ENCODE measurements around the gene KCNQ1.

Gene KCNQ1

DNA sequence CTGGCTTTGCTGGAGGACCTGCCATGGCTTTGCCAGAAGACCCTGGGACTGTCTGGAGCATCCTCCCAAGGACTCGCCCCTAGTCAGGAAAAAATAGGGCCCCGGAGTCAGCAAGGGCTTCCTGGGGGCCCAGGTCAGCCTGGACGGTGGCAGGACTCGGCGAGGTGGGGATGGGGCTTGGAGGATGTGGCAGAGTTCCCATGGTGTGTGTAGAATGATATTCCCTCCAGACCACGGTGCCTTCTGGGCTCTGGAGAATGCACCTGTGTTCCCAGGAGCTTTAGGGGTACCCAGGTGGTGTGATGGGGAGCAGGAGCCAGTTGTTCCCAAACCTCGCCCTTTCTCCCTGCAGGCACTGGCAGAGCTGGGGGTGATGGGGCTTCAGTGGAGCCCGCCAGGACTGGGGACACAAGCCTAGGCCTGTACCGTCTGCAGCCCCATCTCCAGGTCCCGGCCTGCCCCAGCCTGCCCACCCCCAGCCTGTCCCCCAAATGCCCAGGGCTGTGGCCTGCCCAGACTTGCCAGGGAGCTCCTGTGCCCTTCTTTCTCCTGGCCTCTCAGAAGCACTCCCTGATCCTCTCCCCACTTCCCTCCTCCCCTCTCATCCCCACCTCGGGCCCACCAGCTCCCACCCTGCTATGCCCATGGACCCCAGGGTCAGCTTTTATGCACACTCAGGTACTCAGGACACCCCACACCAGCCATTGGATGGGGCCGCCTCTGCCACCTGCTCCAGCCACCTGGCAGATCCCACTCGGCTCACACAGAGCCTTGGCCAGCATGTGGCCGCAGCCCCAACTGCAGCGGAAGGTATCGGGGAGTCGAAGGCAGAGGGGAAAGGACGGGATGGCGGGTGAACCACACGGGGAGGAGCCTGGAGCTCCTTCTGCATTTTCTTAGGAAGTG lies 358.6 kb downstream of the KCNQ1 start:
- H3K4me3 ChIP-seq (ENCODE audit: control insufficient read depth in 1 of 7, extremely low read depth in 1 of 7, insufficient read depth in 4 of 7, low read depth in 2 of 7, low read length in 6 of 7) = no peak overlapping the region
- no peak overlapping the region for H3K27ac ChIP-seq (ENCODE audit: insufficient read depth in 1 of 2, low read depth in 1 of 2, low read length in 2 of 2, poor library complexity in 1 of 2, severe bottlenecking in 2 of 2)
- no peaks in the 10 kb centered on the region for H3K4me1 ChIP-seq (ENCODE audit: control extremely low read depth in 1 of 4, control insufficient read depth in 4 of 4, insufficient read depth in 4 of 4, low read length in 3 of 4)
- H3K27me3 ChIP-seq (replicated peaks in 2 of 5; ENCODE audit: control insufficient read depth in 4 of 5, insufficient read depth in 5 of 5, low read length in 4 of 5) = no peaks in the 10 kb centered on the region
- CTCF ChIA-PET = interaction anchor here (1.1 to 1.7 kb wide), 2 partner anchors 22 to 86 kb away, joined by 3 to 4 read pairs; no protein-coding TSS in a partner anchor
- 93% methylated on average over 17 of the region's 20 CpGs for WGBS (ENCODE audit: insufficient coverage)
- POLR2A ChIA-PET = no interaction called here
- H3K36me3 ChIP-seq (ENCODE audit: control insufficient read depth in 4 of 4, insufficient read depth in 4 of 4, low read length in 3 of 4) = no peaks in the 10 kb centered on the region
- H3K9me3 ChIP-seq (ENCODE audit: control extremely low read depth in 1 of 5, control insufficient read depth in 4 of 5, insufficient read depth in 2 of 5, low read depth in 1 of 5, low read length in 4 of 5) = peaks cover 0 to 14% (median 5%) of the 10 kb centered on the region in 5 experiments
- no peak for DNase-seq

DNA sequence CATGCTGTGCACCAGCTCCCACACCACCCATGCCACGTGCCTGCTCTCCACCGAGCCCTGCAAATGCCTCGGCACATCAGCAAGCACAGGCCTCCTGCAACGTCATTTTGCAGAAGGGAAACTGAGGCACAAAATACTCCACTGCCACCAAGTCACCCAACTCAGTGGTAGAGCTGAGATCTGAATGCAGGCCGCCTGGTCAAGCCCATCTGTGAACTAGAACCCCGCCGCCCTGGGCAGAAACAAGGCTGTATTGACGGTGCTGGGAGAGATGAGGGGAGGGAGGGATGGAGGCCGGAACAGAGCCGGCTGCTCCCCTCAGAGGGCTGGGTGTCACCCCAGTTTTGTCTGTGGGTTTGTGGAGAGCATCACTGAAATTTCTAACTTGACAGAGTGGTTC lies 359.4 kb downstream of the KCNQ1 start:
- no peak overlapping the region for H3K4me3 ChIP-seq (ENCODE audit: control insufficient read depth in 1 of 7, extremely low read depth in 1 of 7, insufficient read depth in 4 of 7, low read depth in 2 of 7, low read length in 6 of 7)
- H3K36me3 ChIP-seq (ENCODE audit: control insufficient read depth in 4 of 4, insufficient read depth in 4 of 4, low read length in 3 of 4) = no peaks in the 10 kb centered on the region
- DNase-seq = no peak
- peaks cover 0 to 10% (median 5%) of the 10 kb centered on the region in 5 experiments for H3K9me3 ChIP-seq (ENCODE audit: control extremely low read depth in 1 of 5, control insufficient read depth in 4 of 5, insufficient read depth in 2 of 5, low read depth in 1 of 5, low read length in 4 of 5)
- no peaks in the 10 kb centered on the region for H3K27me3 ChIP-seq (replicated peaks in 2 of 5; ENCODE audit: control insufficient read depth in 4 of 5, insufficient read depth in 5 of 5, low read length in 4 of 5)
- WGBS (ENCODE audit: insufficient coverage) = 98% methylated on average over 8 of the region's 10 CpGs
- no peak overlapping the region for H3K27ac ChIP-seq (ENCODE audit: insufficient read depth in 1 of 2, low read depth in 1 of 2, low read length in 2 of 2, poor library complexity in 1 of 2, severe bottlenecking in 2 of 2)
- no peaks in the 10 kb centered on the region for H3K4me1 ChIP-seq (ENCODE audit: control extremely low read depth in 1 of 4, control insufficient read depth in 4 of 4, insufficient read depth in 4 of 4, low read length in 3 of 4)
- CTCF ChIA-PET = no interaction called here
- POLR2A ChIA-PET = no interaction called here

DNA sequence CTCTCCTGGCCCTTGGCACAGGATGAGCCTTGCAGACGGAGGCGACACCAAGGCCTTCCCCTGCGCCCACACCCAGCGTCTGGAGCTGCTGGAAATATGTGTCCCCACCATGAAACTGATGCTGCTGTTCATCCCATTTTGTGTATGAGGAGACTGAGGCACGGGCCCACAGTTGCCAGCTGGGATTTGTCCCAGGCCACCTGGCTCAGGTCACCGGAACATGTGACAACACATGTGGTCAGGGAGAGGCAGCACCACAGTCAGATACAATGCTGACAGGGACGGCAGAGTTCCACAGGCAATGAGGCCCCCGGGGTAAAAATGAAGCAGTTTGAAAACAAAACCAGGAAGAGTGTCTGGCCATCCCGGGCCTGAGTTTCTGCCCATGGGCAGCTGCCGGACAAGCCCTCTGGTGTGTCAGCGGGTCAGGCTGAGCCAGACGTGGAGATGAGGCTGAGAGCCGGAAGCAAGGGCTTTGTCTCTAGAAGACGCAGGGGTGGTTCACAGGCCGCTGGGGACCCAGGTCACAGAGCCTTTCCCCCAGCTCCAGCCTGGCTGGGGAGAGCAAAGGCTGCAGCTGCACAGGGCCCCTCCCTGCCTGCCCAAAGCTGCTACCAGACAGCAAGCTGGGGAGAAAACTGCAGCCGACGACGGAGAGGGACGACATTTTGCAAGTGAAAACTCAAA lies 360.0 kb downstream of the KCNQ1 start:
- ChIA-PET CTCF (no interaction called here), POLR2A (no interaction called here)
- Histone ChIP-seq H3K9me3 (ENCODE audit: control extremely low read depth in 1 of 5, control insufficient read depth in 4 of 5, insufficient read depth in 2 of 5, low read depth in 1 of 5, low read length in 4 of 5) (peaks cover 0 to 8% (median 5%) of the 10 kb centered on the region in 5 experiments), H3K27me3 (replicated peaks in 2 of 5; ENCODE audit: control insufficient read depth in 4 of 5, insufficient read depth in 5 of 5, low read length in 4 of 5) (no peaks in the 10 kb centered on the region), H3K4me1 (ENCODE audit: control extremely low read depth in 1 of 4, control insufficient read depth in 4 of 4, insufficient read depth in 4 of 4, low read length in 3 of 4) (no peaks in the 10 kb centered on the region), H3K36me3 (ENCODE audit: control insufficient read depth in 4 of 4, insufficient read depth in 4 of 4, low read length in 3 of 4) (no peaks in the 10 kb centered on the region), H3K27ac (ENCODE audit: insufficient read depth in 1 of 2, low read depth in 1 of 2, low read length in 2 of 2, poor library complexity in 1 of 2, severe bottlenecking in 2 of 2) (no peak overlapping the region), H3K4me3 (ENCODE audit: control insufficient read depth in 1 of 7, extremely low read depth in 1 of 7, insufficient read depth in 4 of 7, low read depth in 2 of 7, low read length in 6 of 7) (no peak overlapping the region)
- no peak for DNase-seq
- 96% methylated on average over 19 of the region's 19 CpGs for WGBS (ENCODE audit: insufficient coverage)

GRCh38 chr11:2805388-2806056 lies 360.7 kb downstream of the KCNQ1 start:
- no peaks in the 10 kb centered on the region for H3K27me3 ChIP-seq (replicated peaks in 2 of 5; ENCODE audit: control insufficient read depth in 4 of 5, insufficient read depth in 5 of 5, low read length in 4 of 5)
- DNase-seq = no peak
- CTCF ChIA-PET = no interaction called here
- H3K27ac ChIP-seq (ENCODE audit: insufficient read depth in 1 of 2, low read depth in 1 of 2, low read length in 2 of 2, poor library complexity in 1 of 2, severe bottlenecking in 2 of 2) = no peak overlapping the region
- no peak overlapping the region for H3K4me3 ChIP-seq (ENCODE audit: control insufficient read depth in 1 of 7, extremely low read depth in 1 of 7, insufficient read depth in 4 of 7, low read depth in 2 of 7, low read length in 6 of 7)
- WGBS (ENCODE audit: insufficient coverage) = 95% methylated on average over 19 of the region's 20 CpGs
- peaks cover 0 to 4% (median 2%) of the 10 kb centered on the region in 4 experiments for H3K4me1 ChIP-seq (ENCODE audit: control extremely low read depth in 1 of 4, control insufficient read depth in 4 of 4, insufficient read depth in 4 of 4, low read length in 3 of 4)
- no peaks in the 10 kb centered on the region for H3K36me3 ChIP-seq (ENCODE audit: control insufficient read depth in 4 of 4, insufficient read depth in 4 of 4, low read length in 3 of 4)
- H3K9me3 ChIP-seq (ENCODE audit: control extremely low read depth in 1 of 5, control insufficient read depth in 4 of 5, insufficient read depth in 2 of 5, low read depth in 1 of 5, low read length in 4 of 5) = peaks cover 0 to 6% (median 4%) of the 10 kb centered on the region in 5 experiments
- POLR2A ChIA-PET = interaction anchor here (0.8 kb wide), 1 partner anchor 272 kb away, joined by 5 read pairs; no protein-coding TSS in a partner anchor

- Histone ChIP-seq H3K36me3 (ENCODE audit: control insufficient read depth in 4 of 4, insufficient read depth in 4 of 4, low read length in 3 of 4) (no peaks in the 10 kb centered on the region), H3K4me3 (ENCODE audit: control insufficient read depth in 1 of 7, extremely low read depth in 1 of 7, insufficient read depth in 4 of 7, low read depth in 2 of 7, low read length in 6 of 7) (no peak overlapping the region), H3K4me1 (ENCODE audit: control extremely low read depth in 1 of 4, control insufficient read depth in 4 of 4, insufficient read depth in 4 of 4, low read length in 3 of 4) (peaks cover 0 to 14% (median 10%) of the 10 kb centered on the region in 4 experiments), H3K9me3 (ENCODE audit: control extremely low read depth in 1 of 5, control insufficient read depth in 4 of 5, insufficient read depth in 2 of 5, low read depth in 1 of 5, low read length in 4 of 5) (peaks cover 0 to 6% (median 4%) of the 10 kb centered on the region in 5 experiments), H3K27ac (ENCODE audit: insufficient read depth in 1 of 2, low read depth in 1 of 2, low read length in 2 of 2, poor library complexity in 1 of 2, severe bottlenecking in 2 of 2) (no peak overlapping the region), H3K27me3 (replicated peaks in 2 of 5; ENCODE audit: control insufficient read depth in 4 of 5, insufficient read depth in 5 of 5, low read length in 4 of 5) (no peaks in the 10 kb centered on the region)
- ChIA-PET CTCF (interaction anchor here (0.8 kb wide), 1 partner anchor 12 kb away, joined by 3 read pairs; no protein-coding TSS in a partner anchor), POLR2A (interaction anchor here (0.8 kb wide), 1 partner anchor 13 kb away, joined by 4 read pairs; no protein-coding TSS in a partner anchor)
- 93% methylated on average over 17 of the region's 24 CpGs for WGBS (ENCODE audit: insufficient coverage)
- no peak for DNase-seq
Measured at GRCh38 chr11:2806351-2807024, 361.7 kb downstream of the KCNQ1 start.

- Histone ChIP-seq H3K9me3 (ENCODE audit: control extremely low read depth in 1 of 5, control insufficient read depth in 4 of 5, insufficient read depth in 2 of 5, low read depth in 1 of 5, low read length in 4 of 5) (peaks cover 0 to 6% (median 4%) of the 10 kb centered on the region in 5 experiments), H3K4me1 (ENCODE audit: control extremely low read depth in 1 of 4, control insufficient read depth in 4 of 4, insufficient read depth in 4 of 4, low read length in 3 of 4) (peaks cover 0 to 20% (median 16%) of the 10 kb centered on the region in 4 experiments), H3K4me3 (ENCODE audit: control insufficient read depth in 1 of 7, extremely low read depth in 1 of 7, insufficient read depth in 4 of 7, low read depth in 2 of 7, low read length in 6 of 7) (no peak overlapping the region), H3K36me3 (ENCODE audit: control insufficient read depth in 4 of 4, insufficient read depth in 4 of 4, low read length in 3 of 4) (no peaks in the 10 kb centered on the region), H3K27ac (ENCODE audit: insufficient read depth in 1 of 2, low read depth in 1 of 2, low read length in 2 of 2, poor library complexity in 1 of 2, severe bottlenecking in 2 of 2) (no peak overlapping the region), H3K27me3 (replicated peaks in 2 of 5; ENCODE audit: control insufficient read depth in 4 of 5, insufficient read depth in 5 of 5, low read length in 4 of 5) (no peaks in the 10 kb centered on the region)
- ChIA-PET POLR2A (interaction anchor here (0.8 kb wide), 1 partner anchor 14 kb away, joined by 4 read pairs; no protein-coding TSS in a partner anchor), CTCF (interaction anchor here (0.8 kb wide), 1 partner anchor 13 kb away, joined by 3 read pairs; no protein-coding TSS in a partner anchor)
- 94% methylated on average over 30 of the region's 39 CpGs for WGBS (ENCODE audit: insufficient coverage)
- no peak for DNase-seq
Measured at GRCh38 chr11:2807025-2807681, 362.3 kb downstream of the KCNQ1 start.

Data from common myeloid progenitor, CD34-positive (primary cell).